ENCODE data around the gene DAB1.

The DAB1 gene

GRCh38 chr1:57464756-57465155 lies 40.9 kb upstream of the DAB1 start:
- H3K4me3 ChIP-seq (replicated peaks in 1 of 2; ENCODE audit: low read depth in 2 of 2, low read length in 2 of 2), result no peak overlapping the region
- TF ChIP-seq CTCF (IDR thresholded peaks at IDR 0.05; ENCODE audit: low read depth, low read length), result no peak
- DNase-seq (ENCODE audit: low read depth in 2 of 2), result no peak

DNA sequence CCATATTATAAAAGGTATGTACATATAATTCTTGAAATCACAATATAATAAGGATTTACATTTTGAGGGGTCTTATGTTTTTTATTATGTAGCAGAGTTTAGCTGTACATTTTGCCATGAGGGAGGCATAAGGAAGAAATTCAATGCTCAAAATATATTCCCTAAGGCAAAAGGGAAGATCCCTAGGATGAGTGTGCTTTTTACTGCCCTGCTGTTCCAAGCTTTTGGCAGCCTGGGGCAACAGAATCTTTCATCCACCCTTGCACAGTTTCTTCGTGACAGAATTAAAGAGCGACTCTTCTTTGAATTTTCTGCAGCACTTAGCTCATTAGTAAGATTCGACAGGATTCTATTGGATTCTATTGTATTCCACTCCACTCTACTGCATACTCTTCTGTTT lies 39.5 kb upstream of the DAB1 start:
- no peak for TF ChIP-seq CTCF (IDR thresholded peaks at IDR 0.05; ENCODE audit: low read depth, low read length)
- DNase-seq (ENCODE audit: low read depth in 2 of 2), result no peak
- no peak overlapping the region for H3K4me3 ChIP-seq (replicated peaks in 1 of 2; ENCODE audit: low read depth in 2 of 2, low read length in 2 of 2)

DNA sequence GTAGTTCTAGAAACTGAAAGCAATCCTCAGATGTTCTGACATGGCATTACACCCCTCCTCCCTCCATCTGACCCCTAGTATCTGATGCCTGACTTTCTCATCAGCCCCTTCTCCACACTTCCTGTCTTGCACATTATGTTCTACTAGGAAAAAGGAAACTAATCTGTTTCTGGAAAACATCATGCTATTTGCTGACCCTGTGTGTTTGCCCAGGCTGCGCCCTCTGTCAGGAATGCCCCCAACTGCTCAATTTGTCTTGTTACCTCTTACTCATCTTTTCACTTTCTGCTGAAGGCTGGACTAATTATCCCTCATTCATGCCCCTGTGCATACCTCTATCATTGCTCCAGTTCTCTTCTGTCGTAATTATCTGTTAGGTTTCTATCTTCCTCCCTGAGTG lies 37.5 kb upstream of the DAB1 start:
- H3K4me3 ChIP-seq (replicated peaks in 1 of 2; ENCODE audit: low read depth in 2 of 2, low read length in 2 of 2), result no peak overlapping the region
- TF ChIP-seq CTCF (IDR thresholded peaks at IDR 0.05; ENCODE audit: low read depth, low read length), result no peak
- no peak for DNase-seq (ENCODE audit: low read depth in 2 of 2)

GRCh38 chr1:57451516-57451915 lies 27.7 kb upstream of the DAB1 start:
- TF ChIP-seq CTCF (IDR thresholded peaks at IDR 0.05; ENCODE audit: low read depth, low read length), result no peak
- DNase-seq (ENCODE audit: low read depth in 2 of 2), result no peak
- H3K4me3 ChIP-seq (replicated peaks in 1 of 2; ENCODE audit: low read depth in 2 of 2, low read length in 2 of 2), result no peak overlapping the region

DNA sequence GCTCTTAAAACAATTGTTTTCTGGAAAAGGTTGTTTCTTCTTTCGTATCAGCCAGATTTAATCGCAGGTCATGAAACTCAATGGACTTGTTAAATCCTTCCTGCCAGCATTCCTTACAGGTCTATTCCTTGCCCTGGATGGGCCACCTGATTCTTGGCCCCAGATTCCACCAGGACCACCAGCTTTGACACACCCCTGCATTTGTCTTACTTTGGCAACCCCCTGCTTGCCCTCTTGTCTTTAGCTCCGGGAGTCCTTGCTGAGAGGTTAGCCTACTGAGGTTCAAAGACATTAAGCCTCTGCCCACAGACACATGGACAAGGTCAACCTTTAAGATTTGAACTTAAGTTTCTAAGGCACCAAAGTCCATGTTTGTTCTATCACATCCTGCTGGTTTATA lies 27.1 kb upstream of the DAB1 start:
- DNase-seq (ENCODE audit: low read depth in 2 of 2), result no peak
- TF ChIP-seq CTCF (IDR thresholded peaks at IDR 0.05; ENCODE audit: low read depth, low read length), result no peak
- no peak overlapping the region for H3K4me3 ChIP-seq (replicated peaks in 1 of 2; ENCODE audit: low read depth in 2 of 2, low read length in 2 of 2)

- DNase-seq (ENCODE audit: low read depth in 2 of 2), result no peak
- H3K4me3 ChIP-seq (replicated peaks in 1 of 2; ENCODE audit: low read depth in 2 of 2, low read length in 2 of 2), result no peak overlapping the region
- TF ChIP-seq CTCF (IDR thresholded peaks at IDR 0.05; ENCODE audit: low read depth, low read length), result no peak
These were observed 23.7 kb upstream of the DAB1 start for GRCh38 chr1:57447551-57447950.

DNA sequence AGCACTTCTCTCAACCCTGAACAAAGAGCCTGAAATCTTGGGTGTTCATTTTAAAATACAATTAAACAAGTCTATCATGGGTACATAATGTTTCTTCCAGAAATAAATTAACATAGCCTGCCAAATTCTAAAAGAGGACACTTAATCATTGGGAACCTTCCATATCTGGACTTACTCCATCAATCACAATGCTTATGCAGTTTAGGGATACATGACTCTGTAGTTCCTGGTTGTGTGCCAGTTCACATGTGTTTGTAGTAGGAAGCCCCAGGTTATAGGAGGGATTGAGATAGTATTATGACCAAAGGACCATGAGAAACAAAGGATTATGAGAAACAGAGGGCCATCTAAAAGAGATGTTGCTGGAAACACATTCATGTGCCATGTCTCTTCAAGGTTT lies 19.1 kb upstream of the DAB1 start:
- H3K4me3 ChIP-seq (replicated peaks in 1 of 2; ENCODE audit: low read depth in 2 of 2, low read length in 2 of 2), result no peak overlapping the region
- TF ChIP-seq CTCF (IDR thresholded peaks at IDR 0.05; ENCODE audit: low read depth, low read length), result no peak
- no peak for DNase-seq (ENCODE audit: low read depth in 2 of 2)

Data from cardiac fibroblast (primary cell).